ENCODE data around the gene NOS1AP.
"Not testable (repeated sequence)": the region's sequence is repeated elsewhere in the genome, so short reads cannot be mapped to it uniquely, and the experiment has no call there.

The NOS1AP gene

GRCh38 chr1:162060314-162060713 is 9.2 kb upstream of the NOS1AP start:
- no peak for DNase-seq

GRCh38 chr1:162062542-162063015 is 6.9 kb upstream of the NOS1AP start:
- DNase-seq: no peak

- no peak for DNase-seq
These were observed 4.5 kb upstream of the NOS1AP start for GRCh38 chr1:162065016-162065415.

- not testable (repeated sequence) for DNase-seq
These were observed 2.7 kb upstream of the NOS1AP start for GRCh38 chr1:162066836-162067235.

- DNase-seq: no peak
These were observed 2.0 kb upstream of the NOS1AP start for GRCh38 chr1:162067466-162067865.

- no peak for DNase-seq
These were observed 1.2 kb upstream of the NOS1AP start for GRCh38 chr1:162068301-162068700.

- peak; percentile 47 for DNase-seq
These were observed 730 bp downstream of the NOS1AP start for GRCh38 chr1:162070094-162070748.

- DNase-seq: no peak
These were observed 1.3 kb downstream of the NOS1AP start for GRCh38 chr1:162070825-162071224.

GRCh38 chr1:162072740-162073139 is 3.2 kb downstream of the NOS1AP start:
- DNase-seq: no peak

- no peak for DNase-seq
These were observed 5.0 kb downstream of the NOS1AP start for GRCh38 chr1:162074276-162075005.

GRCh38 chr1:162075862-162076261 is 6.4 kb downstream of the NOS1AP start:
- DNase-seq: no peak

GRCh38 chr1:162077648-162078299 is 8.3 kb downstream of the NOS1AP start:
- DNase-seq: no peak

GRCh38 chr1:162079030-162079429 is 9.5 kb downstream of the NOS1AP start:
- DNase-seq: no peak

- DNase-seq: no peak
These were observed 11.1 kb downstream of the NOS1AP start for GRCh38 chr1:162080472-162081015.

GRCh38 chr1:162081316-162081715 is 11.8 kb downstream of the NOS1AP start:
- DNase-seq: no peak

GRCh38 chr1:162082080-162082479 is 12.6 kb downstream of the NOS1AP start:
- not testable (repeated sequence) for DNase-seq

- DNase-seq: no peak
These were observed 13.8 kb downstream of the NOS1AP start for GRCh38 chr1:162083273-162083672.

- DNase-seq: no peak
These were observed 16.5 kb downstream of the NOS1AP start for GRCh38 chr1:162085991-162086390.

GRCh38 chr1:162087111-162087510 is 17.6 kb downstream of the NOS1AP start:
- no peak for DNase-seq

GRCh38 chr1:162087574-162087973 is 18.1 kb downstream of the NOS1AP start:
- DNase-seq: no peak

GRCh38 chr1:162088281-162088969 is 18.9 kb downstream of the NOS1AP start:
- DNase-seq: no peak

GRCh38 chr1:162089748-162090147 is 20.3 kb downstream of the NOS1AP start:
- DNase-seq: no peak

GRCh38 chr1:162090378-162090777 is 20.9 kb downstream of the NOS1AP start:
- DNase-seq: no peak
